Neural progenitor cell (in vitro differentiated cells): ENCODE results near the gene ASGR1. TPM values are rescaled to one million over a fixed set of nuclear protein-coding genes. Genes with fewer than 3 reads are reported as not detected.

Experiments used
- DNase-seq: peaks from one replicate; pipeline ENCODE4 v3.0.0-alpha.2; 2016; ENCODE audit warnings: low spot score
- H2AFZ ChIP-seq: fragments of 200-600 bp; sonication (generic); replicated peaks from 2 replicates; pipeline ENCODE4 v1.6.1; 2016; ENCODE audit warnings: antibody characterized with exemption
- H3F3A ChIP-seq: fragments of 200-600 bp; sonication (generic); 2 replicates; pipeline ENCODE4 v1.6.1; 2016; ENCODE audit warnings: antibody characterized with exemption, low read depth
- H3K27ac ChIP-seq: fragments of 200-600 bp; sonication (generic); 2 replicates; pipeline ENCODE4 v1.5.1; 2016; ENCODE audit warnings: mild to moderate bottlenecking
- H3K27me3 ChIP-seq: fragments of 200-600 bp; sonication (generic); 2 replicates; pipeline ENCODE4 v1.6.1; 2016; ENCODE audit warnings: mild to moderate bottlenecking, moderate library complexity
- H3K36me3 ChIP-seq: fragments of 200-600 bp; sonication (generic); 2 replicates; pipeline ENCODE4 v1.5.1; 2016
- H3K4me1 ChIP-seq: fragments of 200-600 bp; sonication (generic); 2 replicates; pipeline ENCODE4 v1.6.1; 2016; ENCODE audit warnings: mixed run types
- H3K4me2 ChIP-seq: fragments of 200-600 bp; sonication (generic); 2 replicates; pipeline ENCODE4 v1.6.1; 2016
- H3K4me3 ChIP-seq: fragments of 200-600 bp; sonication (generic); 2 replicates; pipeline ENCODE4 v1.5.1; 2016
- H3K79me2 ChIP-seq: fragments of 200-600 bp; sonication (generic); 2 replicates; pipeline ENCODE4 v1.6.1; 2016; ENCODE audit warnings: low read depth
- H3K9ac ChIP-seq: fragments of 200-600 bp; sonication (generic); 2 replicates; pipeline ENCODE4 v1.6.1; 2016
- H3K9me3 ChIP-seq: fragments of 200-600 bp; sonication (generic); 2 replicates; pipeline ENCODE4 v1.5.1; 2016; ENCODE audit warnings: low read depth
- H4K20me1 ChIP-seq: fragments of 200-600 bp; sonication (generic); 2 replicates; pipeline ENCODE4 v1.6.1; 2016; ENCODE audit warnings: low read depth
- H3K27ac Mint-ChIP-seq: 3 replicates; pipeline ENCODE4 v1.8.0; 2021; ENCODE audit warnings: mixed read lengths
- H3K27me3 Mint-ChIP-seq: 2 replicates; pipeline ENCODE4 v1.8.0; 2022; ENCODE audit warnings: low read depth, mild to moderate bottlenecking, inconsistent platforms, moderate library complexity, mixed read lengths; ENCODE audit not compliant: insufficient read depth
- H3K36me3 Mint-ChIP-seq: 3 replicates; pipeline ENCODE4 v1.8.0; 2021; ENCODE audit warnings: mixed read lengths
- H3K4me1 Mint-ChIP-seq: 3 replicates; pipeline ENCODE4 v1.8.0; 2021; ENCODE audit warnings: mixed read lengths
- H3K4me3 Mint-ChIP-seq: 3 replicates; pipeline ENCODE4 v1.8.0; 2021; ENCODE audit warnings: mild to moderate bottlenecking, moderate library complexity, mixed read lengths
- H3K9me3 Mint-ChIP-seq: 3 replicates; pipeline ENCODE4 v1.8.0; 2020; ENCODE audit warnings: mixed read lengths
- EZH2 ChIP-seq: fragments of 200-600 bp; sonication (generic); IDR thresholded peaks from 2 replicates; pipeline ENCODE4 v1.6.1; 2017; ENCODE audit warnings: antibody characterized with exemption, mild to moderate bottlenecking, moderate library complexity
- EZH2phosphoT487 ChIP-seq: fragments of 200-600 bp; sonication (generic); IDR thresholded peaks from 2 replicates; pipeline ENCODE4 v1.6.1; 2017; ENCODE audit warnings: antibody characterized with exemption
- total RNA-seq: library from RNA; depleted of rRNA; stranded (reverse); fragments of >200 nt; gene quantifications from 2 replicates; pipeline ENCODE4 v1.2.3, GENCODE V29; 2015; ENCODE audit warnings: low replicate concordance
- TF ChIP-seq, protein P1 (sequence below): fragments of 200-600 bp; sonication (generic); IDR thresholded peaks from 2 replicates; pipeline ENCODE4 v1.5.1; 2017; ENCODE audit warnings: antibody characterized with exemption, mild to moderate bottlenecking

The ASGR1 gene
- total RNA-seq, 1 donor from 2014 or later, result 3.1 TPM

DNA sequence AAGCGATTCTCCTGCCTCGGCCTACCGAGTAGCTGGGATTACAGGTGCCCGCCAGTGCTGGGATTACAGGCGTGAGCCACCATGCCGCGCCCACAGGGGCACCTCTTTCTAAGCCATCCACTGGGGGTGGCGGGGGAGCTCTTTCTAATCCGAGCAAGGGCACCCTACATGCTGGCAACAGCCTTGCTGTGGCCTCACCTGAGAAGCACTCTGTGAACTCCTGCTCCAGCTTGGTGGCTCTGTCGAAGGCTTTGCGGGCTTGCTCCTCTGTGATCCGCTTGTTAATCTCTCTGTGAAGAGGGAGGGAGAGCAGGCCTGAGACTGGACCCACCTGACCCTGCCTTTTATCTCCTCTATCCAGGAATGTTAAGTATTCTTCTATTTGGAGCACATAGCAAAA lies 11.9 kb upstream of the ASGR1 start:
- Mint-ChIP-seq H3K4me3 (peak overlapping the region; percentile 24), H3K9me3 (no peaks in the 10 kb centered on the region), H3K36me3 (peaks cover 32% of the 10 kb centered on the region), H3K4me1 (peaks cover 14% of the 10 kb centered on the region), H3K27me3 (peaks cover 11% of the 10 kb centered on the region), H3K27ac (no peak overlapping the region)
- H3K36me3 ChIP-seq, result no peaks in the 10 kb centered on the region
- H3K4me3 ChIP-seq, result no peak overlapping the region
- H3K4me1 ChIP-seq, result no peaks in the 10 kb centered on the region
- DNase-seq, result no peak
- H4K20me1 ChIP-seq, result peaks cover 14% of the 10 kb centered on the region
- no peaks in the 10 kb centered on the region for H3K27me3 ChIP-seq
- H3K9me3 ChIP-seq, result no peaks in the 10 kb centered on the region
- no peak overlapping the region for H3K4me2 ChIP-seq
- no peak overlapping the region for H3K27ac ChIP-seq
- no peaks in the 10 kb centered on the region for H3K79me2 ChIP-seq
- TF ChIP-seq EZH2 (no peak), EZH2phosphoT487 (no peak)
- TF ChIP-seq, protein P1, sequence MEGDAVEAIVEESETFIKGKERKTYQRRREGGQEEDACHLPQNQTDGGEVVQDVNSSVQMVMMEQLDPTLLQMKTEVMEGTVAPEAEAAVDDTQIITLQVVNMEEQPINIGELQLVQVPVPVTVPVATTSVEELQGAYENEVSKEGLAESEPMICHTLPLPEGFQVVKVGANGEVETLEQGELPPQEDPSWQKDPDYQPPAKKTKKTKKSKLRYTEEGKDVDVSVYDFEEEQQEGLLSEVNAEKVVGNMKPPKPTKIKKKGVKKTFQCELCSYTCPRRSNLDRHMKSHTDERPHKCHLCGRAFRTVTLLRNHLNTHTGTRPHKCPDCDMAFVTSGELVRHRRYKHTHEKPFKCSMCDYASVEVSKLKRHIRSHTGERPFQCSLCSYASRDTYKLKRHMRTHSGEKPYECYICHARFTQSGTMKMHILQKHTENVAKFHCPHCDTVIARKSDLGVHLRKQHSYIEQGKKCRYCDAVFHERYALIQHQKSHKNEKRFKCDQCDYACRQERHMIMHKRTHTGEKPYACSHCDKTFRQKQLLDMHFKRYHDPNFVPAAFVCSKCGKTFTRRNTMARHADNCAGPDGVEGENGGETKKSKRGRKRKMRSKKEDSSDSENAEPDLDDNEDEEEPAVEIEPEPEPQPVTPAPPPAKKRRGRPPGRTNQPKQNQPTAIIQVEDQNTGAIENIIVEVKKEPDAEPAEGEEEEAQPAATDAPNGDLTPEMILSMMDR, result no peak
- no peak overlapping the region for H3K9ac ChIP-seq
- no peak overlapping the region for H2AFZ ChIP-seq
- peaks cover 8% of the 10 kb centered on the region for H3F3A ChIP-seq

GRCh38 chr17:7190276-7190917 lies 11.2 kb upstream of the ASGR1 start:
- no peak overlapping the region for H3K27ac Mint-ChIP-seq

GRCh38 chr17:7186241-7186640 lies 7.1 kb upstream of the ASGR1 start:
- H3K36me3 Mint-ChIP-seq, result peaks cover 13% of the 10 kb centered on the region
- H3K9me3 Mint-ChIP-seq, result no peaks in the 10 kb centered on the region
- Histone ChIP-seq H3K27ac (no peak overlapping the region), H2AFZ (no peak overlapping the region), H4K20me1 (peaks cover 4% of the 10 kb centered on the region), H3K4me1 (no peaks in the 10 kb centered on the region), H3K36me3 (no peaks in the 10 kb centered on the region), H3K4me3 (no peak overlapping the region), H3K9me3 (no peaks in the 10 kb centered on the region), H3K9ac (no peak overlapping the region), H3K27me3 (no peaks in the 10 kb centered on the region), H3F3A (peaks cover 11% of the 10 kb centered on the region), H3K79me2 (no peaks in the 10 kb centered on the region), H3K4me2 (no peak overlapping the region)
- H3K4me3 Mint-ChIP-seq, result peak overlapping the region; percentile 25
- no peak for DNase-seq
- H3K27ac Mint-ChIP-seq, result peak overlapping the region; percentile 40
- peaks cover 11% of the 10 kb centered on the region for H3K27me3 Mint-ChIP-seq
- TF ChIP-seq EZH2phosphoT487 (no peak), EZH2 (no peak)
- TF ChIP-seq, protein P1, result no peak
- H3K4me1 Mint-ChIP-seq, result peaks cover 10% of the 10 kb centered on the region

More at GRCh38 chr17:7190276-7190917, 11.2 kb upstream of the ASGR1 start:
- no peak overlapping the region for H3K4me3 ChIP-seq
- no peaks in the 10 kb centered on the region for H3K79me2 ChIP-seq
- DNase-seq, result no peak
- TF ChIP-seq, protein P1, result no peak
- peaks cover 14% of the 10 kb centered on the region for H3K4me1 Mint-ChIP-seq
- peaks cover 30% of the 10 kb centered on the region for H3K36me3 Mint-ChIP-seq
- H3K4me2 ChIP-seq, result no peak overlapping the region
- peaks cover 14% of the 10 kb centered on the region for H4K20me1 ChIP-seq
- H3K27me3 ChIP-seq, result no peaks in the 10 kb centered on the region
- no peak overlapping the region for H3K9ac ChIP-seq
- no peaks in the 10 kb centered on the region for H3K9me3 ChIP-seq
- no peak overlapping the region for H2AFZ ChIP-seq
- H3K27ac ChIP-seq, result no peak overlapping the region
- no peaks in the 10 kb centered on the region for H3K36me3 ChIP-seq
- peaks cover 8% of the 10 kb centered on the region for H3F3A ChIP-seq
- H3K27me3 Mint-ChIP-seq, result peaks cover 7% of the 10 kb centered on the region
- no peak overlapping the region for H3K4me3 Mint-ChIP-seq
- no peaks in the 10 kb centered on the region for H3K4me1 ChIP-seq
- no peaks in the 10 kb centered on the region for H3K9me3 Mint-ChIP-seq
